NOMO-1 (cell line): ENCODE measurements around the gene IGSF3.

Source experiments
- DNase-seq, 2 experiments: peaks; one replicate each; lab custom pipeline; 2025; ENCODE audit not compliant: unreplicated experiment in 2 of 2; lab: John Stamatoyannopoulos, UW

IGSF3 gene

GRCh38 chr1:116561563-116561962 lies 106.0 kb downstream of the IGSF3 start:
- DNase-seq: no peak

- peak in 1 of 2 experiments; percentile 26 for DNase-seq
Measured at GRCh38 chr1:116560704-116561490, 106.6 kb downstream of the IGSF3 start.

- no peak for DNase-seq
Measured at GRCh38 chr1:116559304-116559761, 108.2 kb downstream of the IGSF3 start.

GRCh38 chr1:116558571-116558970 lies 109.0 kb downstream of the IGSF3 start:
- DNase-seq: no peak

GRCh38 chr1:116558140-116558549 lies 109.4 kb downstream of the IGSF3 start:
- DNase-seq: no peak

- no peak for DNase-seq
Measured at GRCh38 chr1:116557323-116557878, 110.1 kb downstream of the IGSF3 start.

GRCh38 chr1:116556289-116557006 lies 111.1 kb downstream of the IGSF3 start:
- DNase-seq: peak; percentile 50 to 71

- DNase-seq: no peak
Measured at GRCh38 chr1:116554924-116555323, 112.6 kb downstream of the IGSF3 start.

- DNase-seq: no peak
Measured at GRCh38 chr1:116553386-116554115, 114.0 kb downstream of the IGSF3 start.

- DNase-seq: no peak
Measured at GRCh38 chr1:116546354-116546977, 121.1 kb downstream of the IGSF3 start.

- DNase-seq: no peak
Measured at GRCh38 chr1:116545359-116545705, 122.2 kb downstream of the IGSF3 start.

GRCh38 chr1:116544588-116545358 lies 122.8 kb downstream of the IGSF3 start:
- no peak for DNase-seq

GRCh38 chr1:116540088-116540487 lies 127.4 kb downstream of the IGSF3 start:
- peak in 1 of 2 experiments; percentile 72 for DNase-seq

- DNase-seq: no peak
Measured at GRCh38 chr1:116538544-116538943, 129.0 kb downstream of the IGSF3 start.

- peak; percentile 15 to 51 for DNase-seq
Measured at GRCh38 chr1:116537898-116538297, 129.6 kb downstream of the IGSF3 start.

GRCh38 chr1:116537040-116537831 lies 130.3 kb downstream of the IGSF3 start:
- peak; percentile 70 to 83 for DNase-seq

- no peak for DNase-seq
Measured at GRCh38 chr1:116534014-116534739, 133.4 kb downstream of the IGSF3 start.

- DNase-seq: no peak
Measured at GRCh38 chr1:116533429-116533820, 134.1 kb downstream of the IGSF3 start.
